GM19099 (cell line): ENCODE results near the gene TCF4.

Experiments
- POLR2A ChIP-seq: IDR thresholded peaks from 3 replicates; pipeline ENCODE4 v1.6.1; 2011; ENCODE audit warnings: low read depth; ENCODE audit not compliant: insufficient read length; ENCODE audit errors: extremely low read depth

The TCF4 gene

GRCh38 chr18:55253814-55254213 is 334.2 kb downstream of the TCF4 start:
- TF ChIP-seq POLR2A, result no peak

GRCh38 chr18:55252901-55253300 is 335.1 kb downstream of the TCF4 start:
- no peak for TF ChIP-seq POLR2A

- TF ChIP-seq POLR2A, result no peak
These were observed 335.8 kb downstream of the TCF4 start for GRCh38 chr18:55252053-55252675.

- TF ChIP-seq POLR2A, result no peak
These were observed 336.6 kb downstream of the TCF4 start for GRCh38 chr18:55251254-55251971.

- TF ChIP-seq POLR2A, result no peak
These were observed 337.2 kb downstream of the TCF4 start for GRCh38 chr18:55250768-55251173.

- TF ChIP-seq POLR2A, result no peak
These were observed 338.4 kb downstream of the TCF4 start for GRCh38 chr18:55249550-55249949.

- TF ChIP-seq POLR2A, result no peak
These were observed 339.5 kb downstream of the TCF4 start for GRCh38 chr18:55248495-55248894.

- no peak for TF ChIP-seq POLR2A
These were observed 341.0 kb downstream of the TCF4 start for GRCh38 chr18:55247032-55247431.

GRCh38 chr18:55246278-55246677 is 341.7 kb downstream of the TCF4 start:
- no peak for TF ChIP-seq POLR2A

- TF ChIP-seq POLR2A, result no peak
These were observed 342.8 kb downstream of the TCF4 start for GRCh38 chr18:55245211-55245614.

GRCh38 chr18:55244546-55244945 is 343.4 kb downstream of the TCF4 start:
- no peak for TF ChIP-seq POLR2A

GRCh38 chr18:55243857-55244256 is 344.1 kb downstream of the TCF4 start:
- TF ChIP-seq POLR2A, result no peak

GRCh38 chr18:55243255-55243654 is 344.7 kb downstream of the TCF4 start:
- no peak for TF ChIP-seq POLR2A

GRCh38 chr18:55240978-55241377 is 347.0 kb downstream of the TCF4 start:
- no peak for TF ChIP-seq POLR2A

GRCh38 chr18:55239740-55240139 is 348.3 kb downstream of the TCF4 start:
- TF ChIP-seq POLR2A, result no peak

- no peak for TF ChIP-seq POLR2A
These were observed 350.3 kb downstream of the TCF4 start for GRCh38 chr18:55237660-55238059.
